NCI-H748 treated with DMSO at 0.1 percent for 48 hours (cell line): ENCODE measurements around the gene MMP28.

ENCODE experiments used
- DNase-seq: peaks from one replicate; lab custom pipeline; 2025; lab: John Stamatoyannopoulos, UW

MMP28 gene

DNA sequence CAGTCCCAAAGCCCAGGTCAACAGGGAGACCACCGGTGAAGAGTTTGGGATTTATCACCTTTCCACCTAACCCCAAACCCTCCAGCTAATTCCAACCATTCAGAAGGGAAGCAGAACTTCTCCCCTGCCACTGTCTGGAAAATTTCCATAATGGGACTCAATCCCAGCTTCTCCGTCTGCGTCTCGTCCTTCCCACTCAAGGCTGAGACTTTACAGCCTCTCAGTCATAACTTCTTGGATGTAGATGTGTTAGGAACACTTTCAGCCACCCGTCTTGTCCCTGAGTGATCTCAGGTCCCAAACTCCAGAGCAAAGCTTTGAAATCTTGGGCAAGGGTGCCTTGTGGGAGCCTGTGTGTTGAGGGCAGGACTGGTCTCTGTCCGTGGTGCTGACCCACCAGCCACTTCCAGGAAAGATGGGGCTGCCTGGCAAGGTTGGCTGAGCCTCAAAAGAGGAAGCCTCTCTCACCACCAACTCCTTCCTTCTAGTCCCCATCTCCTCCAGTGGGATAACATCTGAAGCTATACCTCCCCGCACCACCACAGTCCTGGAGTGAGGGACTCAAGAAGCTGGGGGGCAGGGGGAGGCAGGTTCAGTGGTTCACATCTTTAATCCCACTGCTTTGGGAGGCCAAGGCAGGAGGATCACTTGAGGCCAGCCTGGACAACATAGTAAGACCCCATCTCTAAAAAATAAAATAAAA is 51.7 kb downstream of the MMP28 start:
- DNase-seq: no peak

DNA sequence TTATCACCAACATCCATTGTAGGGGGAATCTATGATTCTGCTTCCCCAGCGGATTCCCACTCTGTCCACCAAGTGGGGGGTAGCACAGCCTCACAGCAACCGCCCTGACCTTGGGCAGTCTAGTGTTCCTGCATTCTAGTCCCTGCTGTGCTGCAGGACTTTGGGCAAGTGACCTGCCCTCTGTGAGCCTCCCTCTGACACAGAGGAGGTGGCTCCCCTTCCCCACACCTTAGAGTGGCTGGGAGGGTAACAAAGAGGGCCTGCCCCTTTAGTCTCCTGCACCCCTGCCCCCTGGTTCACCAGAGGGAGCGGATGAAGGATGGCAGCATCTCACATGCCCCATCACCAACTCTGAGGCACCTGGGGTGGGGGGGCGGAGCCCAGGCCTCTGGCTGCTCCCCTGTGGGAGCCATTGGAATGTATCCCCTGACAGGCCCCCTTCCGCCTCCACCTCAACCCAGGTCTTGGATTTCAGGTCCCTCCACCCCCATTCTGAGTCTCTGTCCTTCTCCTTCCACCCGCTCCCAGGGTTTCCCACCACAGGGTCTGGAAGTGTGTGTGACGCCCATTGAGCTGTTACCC is 52.5 kb downstream of the MMP28 start:
- DNase-seq: no peak

DNA sequence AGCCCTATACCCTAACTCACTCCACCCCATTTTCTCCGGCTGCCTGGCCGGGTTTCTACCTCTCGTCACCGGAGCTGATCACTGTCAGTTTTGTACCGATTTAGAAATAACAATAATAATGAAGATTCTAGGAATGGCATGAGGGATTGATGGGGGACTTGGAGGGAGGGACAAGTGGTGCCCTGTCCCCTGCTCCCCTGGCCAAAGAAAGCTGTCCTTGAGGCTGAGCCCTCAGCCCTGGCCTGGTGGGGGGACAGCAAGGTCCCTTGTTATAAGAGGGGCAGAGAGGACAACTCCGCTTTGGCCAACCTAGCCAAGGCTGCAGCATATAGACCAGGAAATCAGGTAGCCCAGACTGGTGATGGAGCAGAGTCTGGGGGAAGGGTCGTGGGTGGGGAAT is 52.9 kb downstream of the MMP28 start:
- no peak for DNase-seq

DNA sequence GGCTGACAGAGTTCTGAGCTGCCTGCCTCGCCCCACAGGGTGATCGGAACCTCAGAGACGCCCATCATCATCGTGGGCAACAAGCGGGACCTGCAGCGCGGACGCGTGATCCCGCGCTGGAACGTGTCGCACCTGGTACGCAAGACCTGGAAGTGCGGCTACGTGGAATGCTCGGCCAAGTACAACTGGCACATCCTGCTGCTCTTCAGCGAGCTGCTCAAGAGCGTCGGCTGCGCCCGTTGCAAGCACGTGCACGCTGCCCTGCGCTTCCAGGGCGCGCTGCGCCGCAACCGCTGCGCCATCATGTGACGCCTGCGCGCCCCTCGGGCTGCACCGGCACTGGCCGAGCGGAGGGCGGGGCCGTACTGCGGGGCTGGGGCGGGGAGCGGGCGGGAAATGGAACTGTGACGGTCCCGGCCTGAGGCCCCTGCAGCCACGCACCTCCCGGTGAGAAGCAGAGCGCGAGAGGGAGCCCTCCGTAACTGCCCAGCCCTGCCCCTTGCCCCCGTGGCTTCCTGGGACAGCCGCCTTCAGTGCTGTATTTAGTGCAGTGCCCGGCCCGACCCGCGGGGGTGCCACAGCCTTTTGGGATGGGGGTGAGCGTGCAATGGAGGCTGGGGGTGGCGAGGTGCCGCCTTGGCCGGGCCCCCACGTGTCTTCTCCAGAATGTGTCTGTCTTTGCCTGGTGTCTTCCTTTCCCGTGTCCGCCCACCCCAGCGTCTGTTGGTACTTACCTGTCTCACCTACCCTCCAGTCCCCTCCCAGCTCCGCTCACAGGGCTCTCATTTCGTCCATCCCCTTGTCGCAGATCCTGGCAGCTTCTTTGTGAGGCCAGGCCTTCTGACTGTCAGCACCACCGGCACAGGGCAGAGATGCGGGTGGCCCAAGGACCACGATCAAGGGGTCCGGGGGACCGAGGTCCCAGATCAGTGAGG is 54.2 kb downstream of the MMP28 start:
- DNase-seq: no peak

DNA sequence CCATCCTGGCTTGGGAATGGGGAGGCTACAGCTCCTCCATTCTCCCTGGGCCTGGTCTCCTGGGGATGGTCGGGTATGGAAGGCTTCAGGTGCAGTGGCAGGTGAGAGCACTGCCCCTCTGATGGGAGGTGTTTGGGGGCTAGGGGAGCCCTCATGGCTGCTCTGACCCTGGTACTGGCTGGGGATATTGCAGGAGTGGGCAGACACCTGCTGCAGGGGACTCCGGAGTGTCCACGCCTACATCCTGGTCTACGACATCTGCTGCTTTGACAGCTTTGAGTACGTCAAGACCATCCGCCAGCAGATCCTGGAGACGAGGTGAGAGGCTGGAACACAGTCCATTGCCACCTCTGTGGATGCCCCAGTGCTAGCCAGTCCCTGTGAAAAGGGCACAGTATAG is 55.2 kb downstream of the MMP28 start:
- DNase-seq: no peak

DNA sequence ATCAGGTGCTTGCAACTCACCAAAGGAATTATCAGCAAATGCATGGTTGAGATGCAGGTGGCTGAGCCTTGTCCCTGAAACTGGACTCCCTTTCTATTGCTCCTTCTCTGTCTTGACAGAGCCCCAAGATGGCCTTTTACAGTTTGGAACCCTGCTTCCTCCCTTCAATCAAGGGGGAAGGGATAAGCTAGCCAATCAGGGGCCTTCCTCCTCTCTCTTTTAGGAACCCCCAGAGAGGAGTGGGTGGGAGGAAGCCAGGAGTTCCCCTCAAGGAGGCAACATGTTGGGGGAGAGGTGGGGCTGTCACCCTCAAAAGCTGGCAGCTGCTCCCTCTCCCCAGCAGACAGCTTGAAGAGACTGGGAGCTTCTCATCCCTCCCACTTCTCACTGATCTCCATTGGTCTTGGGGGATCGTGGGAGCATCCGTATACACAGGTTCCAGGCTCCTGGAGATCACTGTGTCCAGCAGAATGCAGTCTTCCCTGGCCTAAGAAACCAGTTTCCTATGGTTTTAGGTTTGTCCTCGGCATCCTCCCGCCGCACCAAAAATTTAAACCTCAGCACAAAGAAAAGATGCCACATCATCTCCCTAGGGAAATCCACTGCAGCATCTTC is 56.8 kb downstream of the MMP28 start:
- no peak for DNase-seq

DNA sequence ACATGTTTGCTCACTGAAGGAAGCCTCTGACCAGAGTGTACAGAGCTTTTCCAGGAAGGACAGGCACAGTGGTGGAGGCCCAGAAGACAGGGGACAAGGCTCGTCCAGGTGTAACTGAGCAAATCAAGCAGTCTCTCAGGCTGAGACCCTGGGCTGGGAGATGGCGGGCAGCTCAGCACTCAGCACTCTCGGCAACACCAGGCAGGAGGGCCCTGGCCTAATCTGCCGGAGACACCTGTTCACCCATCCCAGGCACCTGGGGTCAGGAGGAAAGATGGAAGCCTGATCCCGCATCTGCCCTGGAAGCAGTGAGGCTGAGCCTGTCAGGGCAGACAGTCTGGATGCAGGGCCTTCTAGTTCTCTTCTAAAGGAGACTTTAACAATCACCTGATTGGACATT is 59.2 kb downstream of the MMP28 start:
- DNase-seq: no peak

DNA sequence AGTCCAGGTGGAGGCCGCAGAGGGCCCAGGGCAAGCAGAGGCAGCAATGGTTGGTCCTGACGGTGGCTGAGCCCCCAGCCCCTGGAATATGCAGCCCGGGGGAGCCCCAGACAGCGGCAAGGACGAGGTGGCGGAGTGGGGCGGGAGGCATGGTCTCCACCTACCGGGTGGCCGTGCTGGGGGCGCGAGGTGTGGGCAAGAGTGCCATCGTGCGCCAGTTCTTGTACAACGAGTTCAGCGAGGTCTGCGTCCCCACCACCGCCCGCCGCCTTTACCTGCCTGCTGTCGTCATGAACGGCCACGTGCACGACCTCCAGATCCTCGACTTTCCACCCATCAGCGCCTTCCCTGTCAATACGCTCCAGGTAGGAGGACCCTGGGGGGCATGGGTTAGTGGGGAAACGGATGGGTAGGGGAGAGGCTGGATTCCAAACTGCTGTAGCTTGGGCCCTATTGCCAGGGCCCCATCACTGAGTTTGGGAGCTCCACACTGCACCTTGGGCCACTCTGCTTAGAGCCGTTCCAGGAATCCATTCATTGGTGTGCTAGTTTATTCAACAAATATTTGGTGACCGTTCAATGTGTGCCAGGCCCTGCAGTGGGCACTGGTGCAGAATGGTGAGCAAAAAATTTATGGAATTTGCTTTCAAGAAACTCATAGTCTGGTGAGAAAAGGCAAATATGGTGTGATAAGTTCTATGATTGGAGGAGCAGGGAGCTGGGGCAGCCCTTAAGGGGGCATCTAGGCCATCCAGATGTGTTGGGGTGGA is 60.2 kb downstream of the MMP28 start:
- no peak for DNase-seq

DNA sequence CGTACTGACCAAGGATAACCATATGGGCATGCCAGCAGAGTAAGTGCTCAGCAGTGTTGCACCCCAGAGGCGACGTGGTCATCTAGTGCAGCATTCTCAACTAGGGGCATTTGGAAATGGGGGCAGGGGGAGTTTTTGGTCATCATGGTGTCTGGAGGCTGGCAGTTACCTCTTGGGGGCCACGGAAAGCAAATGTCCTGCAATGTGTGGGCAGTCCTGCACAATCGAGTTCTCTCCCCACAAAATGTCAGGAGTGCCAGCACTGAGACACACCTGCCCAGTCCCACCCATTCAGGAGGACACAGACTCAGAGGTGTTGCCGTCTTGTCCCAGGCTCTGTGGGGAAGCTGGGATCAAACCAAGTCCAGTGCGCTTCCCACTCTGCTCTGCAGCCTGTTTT is 61.0 kb downstream of the MMP28 start:
- DNase-seq: no peak

DNA sequence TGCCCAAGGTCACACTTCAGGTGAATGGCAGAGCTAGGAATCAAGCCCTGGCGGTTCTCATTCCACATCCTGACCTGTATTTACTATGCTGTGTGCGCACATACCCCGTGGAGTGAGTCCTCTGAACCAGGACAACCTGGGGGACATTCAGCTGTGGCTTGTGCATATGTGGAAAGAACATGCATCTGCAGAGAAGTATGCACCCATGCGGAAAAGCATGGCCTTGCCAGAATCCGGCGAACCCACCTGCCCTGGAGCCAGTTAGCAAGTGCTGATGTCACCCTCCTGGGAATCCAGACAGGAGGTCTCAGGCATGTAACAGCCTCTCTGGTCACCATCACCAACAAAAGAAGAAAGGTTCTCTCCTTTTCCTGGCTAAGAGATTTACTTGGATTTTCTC is 62.1 kb downstream of the MMP28 start:
- no peak for DNase-seq

DNA sequence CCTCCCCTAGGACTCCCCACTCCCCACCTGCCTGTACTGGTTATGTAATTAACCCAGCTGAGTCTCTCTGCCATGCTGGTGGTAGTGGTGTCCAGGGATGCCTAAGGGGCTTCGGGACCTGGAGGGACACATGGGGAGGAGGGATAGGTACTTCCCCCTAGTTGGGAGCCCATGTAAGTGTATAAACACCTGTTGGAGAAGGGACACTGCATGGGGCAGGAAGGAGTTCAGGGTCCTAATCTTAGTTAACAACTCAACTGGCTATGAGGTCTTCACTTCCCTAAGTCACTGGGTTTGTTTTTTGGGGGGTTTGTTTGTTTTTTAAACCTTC is 62.7 kb downstream of the MMP28 start:
- no peak for DNase-seq

DNA sequence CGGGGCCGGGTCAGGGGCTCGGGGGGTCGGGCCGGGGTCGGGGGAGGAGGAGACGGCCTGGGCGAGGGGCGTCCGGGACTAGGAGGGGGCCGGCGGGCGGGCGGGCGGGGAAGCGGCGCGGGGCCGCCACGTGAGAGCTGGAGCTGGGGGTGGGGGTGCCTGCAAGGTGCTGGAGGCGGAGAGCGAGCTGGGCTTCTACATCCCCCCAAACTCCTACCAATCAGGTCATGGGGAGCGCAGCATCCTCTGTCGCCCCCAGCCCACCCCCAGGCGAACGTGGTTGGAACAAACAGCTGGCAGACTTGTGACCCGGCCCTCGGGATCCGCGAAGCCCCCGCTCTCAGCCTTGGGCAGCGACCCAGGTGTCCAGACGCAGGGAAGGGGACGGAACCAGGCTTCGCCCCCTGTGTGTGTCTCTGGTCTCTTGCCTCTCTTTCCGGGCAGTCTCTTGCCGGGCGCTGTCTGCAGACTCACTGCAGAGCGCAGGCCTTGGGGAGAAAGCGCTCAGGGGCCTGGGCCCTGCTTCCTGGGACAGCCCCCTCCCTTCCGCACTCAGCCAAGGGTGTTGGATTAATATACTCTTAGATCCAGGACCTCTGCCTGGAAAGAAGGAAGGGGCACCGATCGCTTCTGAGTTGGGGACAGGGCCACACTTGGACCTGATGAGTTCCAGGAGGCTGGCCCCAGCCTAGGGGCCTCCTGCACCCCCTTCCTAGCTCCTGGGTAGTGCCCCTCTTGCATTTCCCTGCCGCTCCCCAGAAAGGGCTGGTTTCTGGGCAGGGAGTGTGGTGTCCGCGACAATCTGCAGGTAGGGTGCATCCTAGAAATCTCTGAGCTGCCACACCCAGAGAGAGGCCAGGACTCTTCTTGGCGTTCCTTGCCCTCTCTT is 63.3 kb downstream of the MMP28 start:
- DNase-seq: no peak

DNA sequence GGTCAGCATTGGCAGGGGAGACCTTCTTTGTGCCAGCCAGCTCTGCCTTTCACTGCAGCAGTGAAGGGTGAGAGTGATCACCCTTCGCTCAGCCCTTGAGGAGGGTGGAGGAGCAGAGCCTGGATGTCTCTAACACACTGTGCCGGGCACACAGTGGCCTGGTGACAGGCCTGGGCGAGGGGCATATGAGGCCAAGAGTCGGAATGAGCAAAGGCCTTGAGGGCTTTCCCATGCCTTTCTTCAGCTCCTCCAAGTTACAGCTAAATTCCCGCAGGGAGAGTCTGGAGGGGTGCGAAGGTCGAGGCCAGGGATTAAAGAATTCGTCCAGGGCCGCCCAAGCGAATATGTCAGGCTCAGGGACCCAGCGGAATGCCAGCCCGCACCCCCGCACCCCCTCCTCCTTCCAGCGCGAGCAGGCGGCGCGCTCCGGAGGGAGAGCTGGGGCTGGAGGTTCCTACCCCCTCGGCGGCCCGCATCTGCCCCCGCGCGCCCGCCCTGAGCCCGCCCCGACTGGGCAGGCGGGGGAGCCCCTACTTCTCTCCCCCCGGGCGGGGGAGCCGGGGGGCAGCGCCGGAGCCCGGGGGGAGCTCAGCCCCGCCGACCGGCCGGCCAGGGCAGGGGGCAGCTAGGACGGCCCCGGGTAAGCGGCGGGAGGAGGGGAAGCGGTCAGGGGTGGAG is 64.1 kb downstream of the MMP28 start, which contains the start of gene RASL10B:
Gene RASL10B (plus strand): TSS at position 401 of the 678 bp plus-strand sequence. CDS start 3,546 bp downstream, outside the sequence.
- peak; percentile 5 for DNase-seq

DNA sequence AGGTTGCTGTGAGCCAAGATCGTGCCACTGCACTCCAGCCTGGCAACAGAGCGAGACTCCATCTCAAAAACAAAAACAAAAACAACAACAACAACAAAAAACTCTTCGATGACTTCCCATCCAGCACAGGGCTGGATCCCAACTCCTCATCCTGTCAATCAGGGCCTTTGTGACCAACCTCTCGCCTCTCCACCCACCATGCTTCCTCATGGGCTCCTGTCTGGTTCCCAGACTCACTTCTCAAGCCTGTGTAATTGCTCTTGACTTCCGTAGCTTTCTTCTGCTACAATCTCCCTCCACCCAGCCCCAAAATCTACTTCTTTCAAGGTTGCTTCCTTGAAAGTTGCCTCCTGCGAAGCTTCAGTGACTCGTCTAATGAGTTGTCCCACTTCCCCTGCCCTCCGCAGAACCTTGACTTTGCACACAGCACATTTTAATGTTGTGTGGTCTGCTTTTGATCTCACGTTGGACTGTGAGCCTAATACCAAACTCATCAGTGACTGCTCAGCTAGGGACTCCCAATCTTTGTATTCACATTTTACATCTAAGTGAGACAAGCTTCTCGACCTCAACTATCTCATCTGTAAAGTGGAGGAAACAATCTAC is 64.9 kb downstream of the MMP28 start:
- no peak for DNase-seq

DNA sequence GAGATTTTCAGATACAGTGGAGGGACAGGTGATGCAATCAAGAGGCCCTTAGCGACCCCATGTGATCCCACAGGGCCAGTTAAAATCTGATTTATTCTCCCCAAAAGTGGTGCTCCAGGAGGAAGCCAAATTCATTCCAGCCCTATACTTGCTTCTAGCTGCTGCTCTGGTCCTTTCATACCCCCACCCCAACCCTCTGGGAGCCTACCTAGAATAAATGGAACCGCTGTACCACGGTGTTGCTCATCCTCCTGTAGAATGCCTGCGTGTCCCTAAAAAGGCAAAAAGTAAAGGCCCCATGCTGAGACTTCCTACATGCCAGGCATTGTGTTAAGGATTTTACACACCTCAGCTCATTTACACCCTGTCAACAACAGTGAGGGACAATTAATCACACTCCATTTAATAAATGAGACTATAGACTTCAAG is 66.0 kb downstream of the MMP28 start:
- DNase-seq: no peak

DNA sequence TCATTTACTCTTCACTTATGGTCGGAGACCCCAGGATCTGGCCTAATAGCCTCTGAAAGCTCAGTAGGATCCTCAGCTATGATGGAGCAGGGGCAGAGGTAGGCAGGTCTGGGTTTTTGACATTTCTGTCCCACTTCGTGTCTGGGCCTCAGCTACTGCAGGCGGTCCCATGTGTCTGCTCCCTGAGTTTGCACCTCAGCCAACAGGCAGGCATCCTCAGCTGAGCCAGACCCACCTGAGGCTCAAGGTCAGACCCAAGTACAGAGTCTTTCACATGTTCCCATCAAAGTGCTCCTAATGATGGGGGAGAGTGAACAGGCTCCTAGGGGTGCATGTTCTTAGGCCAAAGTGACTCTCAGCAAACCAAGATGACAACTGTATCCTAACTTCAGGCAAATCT is 66.9 kb downstream of the MMP28 start:
- DNase-seq: no peak

DNA sequence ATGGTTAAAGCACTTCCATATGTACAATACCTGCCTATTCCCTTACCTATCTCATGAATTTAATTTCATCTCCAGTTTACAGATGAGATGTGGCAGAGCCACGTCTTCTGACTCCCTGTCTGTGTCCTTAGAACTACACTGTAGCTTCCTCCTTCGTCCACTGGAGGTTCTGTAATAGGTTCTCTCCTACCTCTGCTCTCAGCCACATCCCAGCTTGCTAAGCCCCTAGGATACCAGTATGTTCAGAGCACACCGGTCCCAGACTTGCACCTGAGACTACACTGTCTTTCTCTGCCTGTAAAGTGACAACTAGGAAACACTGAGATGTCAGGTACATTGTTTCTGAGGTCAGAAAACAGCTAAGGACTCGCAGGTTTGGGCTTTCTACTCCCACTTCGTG is 67.8 kb downstream of the MMP28 start:
- no peak for DNase-seq

DNA sequence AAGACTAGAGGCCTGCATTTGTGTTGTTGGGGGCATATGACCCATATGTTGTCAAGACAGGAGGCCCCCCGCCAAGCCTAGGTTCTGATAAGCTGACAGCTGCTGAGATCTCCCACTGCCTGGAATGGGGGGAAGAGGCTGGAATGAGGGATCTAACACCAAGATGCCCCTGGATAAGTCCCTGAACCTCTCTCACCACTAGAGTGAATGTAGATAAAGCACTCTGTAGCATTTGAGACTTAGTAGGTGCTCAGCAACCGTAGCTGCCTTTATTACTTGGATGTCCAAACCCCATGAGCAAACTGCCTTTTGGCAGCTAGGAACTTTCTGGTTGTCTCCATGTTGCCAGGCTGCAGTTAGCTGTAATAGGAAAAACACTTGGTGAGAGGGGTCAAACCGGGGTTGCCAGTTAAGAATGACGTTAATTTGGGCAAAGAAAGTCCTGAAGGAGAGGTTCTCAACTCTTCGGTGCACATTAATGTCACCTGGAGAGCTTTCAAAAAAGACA is 68.4 kb downstream of the MMP28 start:
- DNase-seq: no peak

DNA sequence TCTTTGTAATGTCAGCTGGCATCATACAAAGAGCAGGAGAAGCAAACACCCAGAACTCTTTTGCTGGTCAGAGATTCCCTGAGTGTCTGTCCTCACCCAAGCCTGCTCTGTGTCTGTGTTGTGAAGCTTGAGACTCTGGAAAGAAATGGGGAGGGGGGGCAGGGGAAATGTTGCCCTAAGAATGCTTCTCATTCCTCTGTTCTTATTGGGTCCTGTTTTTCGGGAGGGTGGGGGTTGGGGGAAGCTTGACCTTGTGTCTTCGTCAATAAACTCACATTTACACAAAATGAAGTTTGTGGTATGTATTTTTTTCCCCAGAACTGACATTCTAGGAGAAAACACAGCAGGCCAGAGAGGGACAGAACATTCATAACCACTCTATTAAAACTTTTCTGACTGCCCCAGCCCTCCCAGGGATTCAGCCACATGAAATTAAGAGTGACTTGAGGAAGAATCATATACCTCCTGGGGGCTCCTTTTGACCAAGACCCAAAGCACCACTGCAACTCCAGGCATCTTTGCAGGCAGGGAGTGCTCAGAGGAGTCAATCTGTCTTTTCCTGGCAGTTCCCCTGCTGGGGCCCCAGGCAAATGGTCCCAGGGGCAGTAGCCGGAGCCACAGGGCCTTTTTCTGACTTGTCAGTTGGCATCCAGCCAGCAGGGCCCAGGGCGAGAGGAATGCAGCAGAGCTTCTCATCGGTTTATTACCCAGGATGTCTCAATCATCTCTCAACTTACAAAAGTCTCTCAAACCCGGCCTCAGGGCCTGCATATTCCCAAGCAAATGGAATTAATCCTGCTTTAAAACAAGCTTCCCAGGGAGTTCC is 69.1 kb downstream of the MMP28 start:
- no peak for DNase-seq
